Activated naive CD4-positive, alpha-beta T cell treated with anti-CD3 and anti-CD28 coated beads, Interleukin-2, amount 50 U/mL, for 72 hours (primary cell): Measurements from ENCODE around the gene KRTAP5-2. TPM values are rescaled to one million over a fixed set of nuclear protein-coding genes. Genes with fewer than 3 reads are reported as not detected.
"Not testable (repeated sequence)": the region's sequence is repeated elsewhere in the genome, so short reads cannot be mapped to it uniquely, and the experiment has no call there.

Experiments
- ATAC-seq, 2 donors: fragments of 150-1000 bp; cut with Tn5 transposase; 2 replicates each; pipeline ENCODE4 v1.10.0; 2021; ENCODE audit warnings: mild to moderate bottlenecking in 2 of 2, moderate library complexity in 2 of 2
- DNase-seq, 2 donors: peaks; one replicate each; pipeline ENCODE4 v3.0.0; 2021 to 2022; ENCODE audit warnings: low spot score in 2 of 2
- H3K27ac Mint-ChIP-seq, 2 donors: one replicate each; pipeline ENCODE4 v1.8.0; 2022; ENCODE audit warnings: mild to moderate bottlenecking in 2 of 2, mixed read lengths in 2 of 2
- H3K36me3 Mint-ChIP-seq, 2 donors: one replicate each; pipeline ENCODE4 v1.8.0; 2022; ENCODE audit warnings: mixed read lengths in 2 of 2
- H3K9me3 Mint-ChIP-seq, 2 donors: one replicate each; pipeline ENCODE4 v1.8.0; 2022; ENCODE audit warnings: mixed read lengths in 2 of 2
- total RNA-seq, 2 donors: library from RNA; stranded (reverse); gene quantifications; one replicate each; pipeline ENCODE4 v1.2.3, GENCODE V29; 2022

The KRTAP5-2 gene, protein sequence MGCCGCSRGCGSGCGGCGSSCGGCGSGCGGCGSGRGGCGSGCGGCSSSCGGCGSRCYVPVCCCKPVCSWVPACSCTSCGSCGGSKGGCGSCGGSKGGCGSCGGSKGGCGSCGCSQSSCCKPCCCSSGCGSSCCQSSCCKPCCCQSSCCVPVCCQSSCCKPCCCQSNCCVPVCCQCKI
- total RNA-seq: not detected

DNA sequence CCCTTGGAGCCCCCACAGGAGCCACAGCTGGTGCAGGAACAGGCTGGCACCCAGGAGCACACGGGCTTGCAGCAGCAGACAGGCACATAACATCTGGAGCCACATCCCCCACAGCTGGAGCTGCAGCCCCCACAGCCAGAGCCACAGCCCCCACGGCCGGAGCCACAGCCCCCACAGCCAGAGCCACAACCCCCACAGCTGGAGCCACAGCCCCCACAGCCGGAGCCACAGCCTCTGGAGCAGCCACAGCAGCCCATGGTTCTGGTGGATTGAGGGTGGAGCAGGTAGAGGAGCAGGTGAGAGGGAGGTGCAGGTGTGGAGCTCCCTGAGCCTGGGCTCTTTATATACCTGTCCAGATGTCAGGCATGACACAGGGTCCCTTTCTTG, at the start of gene KRTAP5-2:
Gene KRTAP5-2, minus strand, starts transcription at position 301 of the 387 bp plus-strand sequence. Its CDS starts 44 bp downstream, at position 257.
- Mint-ChIP-seq H3K9me3 (no peaks in the 10 kb centered on the region), H3K27ac (no peak within 1 kb of the TSS), H3K36me3 (no peaks in the 10 kb centered on the region)
- DNase-seq: no peak
- no peak for ATAC-seq

DNA sequence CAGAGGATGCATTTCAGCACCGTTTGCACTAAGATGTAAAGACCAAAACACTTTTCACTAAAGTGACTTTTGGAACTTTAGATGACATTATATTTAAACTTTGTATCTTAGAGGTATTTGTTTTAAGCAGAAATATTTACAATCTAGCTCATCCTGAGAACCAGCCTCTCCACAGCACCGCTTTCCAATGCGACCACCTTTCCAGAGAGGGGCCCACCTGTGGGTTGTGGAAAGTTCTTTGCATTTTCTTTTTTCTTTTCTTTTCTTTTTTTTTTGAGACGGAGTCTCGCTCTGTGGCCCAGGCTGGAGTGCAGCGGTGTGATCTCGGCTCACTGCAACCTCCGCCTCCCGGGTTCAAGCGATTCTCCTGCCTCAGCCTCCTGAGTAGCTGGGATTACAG, 48.4 kb upstream of the KRTAP5-2 start:
- ATAC-seq, DNase-seq, H3K36me3 Mint-ChIP-seq, H3K27ac Mint-ChIP-seq, H3K9me3 Mint-ChIP-seq: not testable (repeated sequence)

DNA sequence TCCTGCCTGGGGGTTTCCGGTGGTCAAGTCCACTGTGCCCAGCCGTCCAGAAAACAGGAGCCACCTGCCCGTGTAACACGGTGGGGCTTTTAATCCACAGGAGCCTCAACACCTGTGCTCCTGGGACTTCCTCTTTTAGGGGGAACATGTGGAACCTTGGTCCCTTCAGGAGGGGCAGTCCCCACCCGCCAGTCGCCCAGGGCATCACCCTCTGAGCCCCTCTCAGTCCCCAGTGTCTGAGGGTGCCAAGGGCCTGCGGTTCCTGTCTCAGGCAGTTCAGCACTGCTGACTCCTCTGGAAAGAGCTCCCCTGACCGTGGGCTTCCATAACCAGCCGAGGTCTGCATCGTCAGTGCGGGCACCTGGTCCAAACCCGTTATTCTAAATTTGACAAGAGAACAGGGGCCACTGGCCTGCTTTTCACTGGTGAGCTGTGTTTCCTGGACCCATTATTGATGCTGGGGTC, 47.3 kb upstream of the KRTAP5-2 start:
- no peaks in the 10 kb centered on the region for H3K36me3 Mint-ChIP-seq
- no peak for ATAC-seq
- no peaks in the 10 kb centered on the region for H3K9me3 Mint-ChIP-seq
- no peak overlapping the region for H3K27ac Mint-ChIP-seq
- DNase-seq: no peak

DNA sequence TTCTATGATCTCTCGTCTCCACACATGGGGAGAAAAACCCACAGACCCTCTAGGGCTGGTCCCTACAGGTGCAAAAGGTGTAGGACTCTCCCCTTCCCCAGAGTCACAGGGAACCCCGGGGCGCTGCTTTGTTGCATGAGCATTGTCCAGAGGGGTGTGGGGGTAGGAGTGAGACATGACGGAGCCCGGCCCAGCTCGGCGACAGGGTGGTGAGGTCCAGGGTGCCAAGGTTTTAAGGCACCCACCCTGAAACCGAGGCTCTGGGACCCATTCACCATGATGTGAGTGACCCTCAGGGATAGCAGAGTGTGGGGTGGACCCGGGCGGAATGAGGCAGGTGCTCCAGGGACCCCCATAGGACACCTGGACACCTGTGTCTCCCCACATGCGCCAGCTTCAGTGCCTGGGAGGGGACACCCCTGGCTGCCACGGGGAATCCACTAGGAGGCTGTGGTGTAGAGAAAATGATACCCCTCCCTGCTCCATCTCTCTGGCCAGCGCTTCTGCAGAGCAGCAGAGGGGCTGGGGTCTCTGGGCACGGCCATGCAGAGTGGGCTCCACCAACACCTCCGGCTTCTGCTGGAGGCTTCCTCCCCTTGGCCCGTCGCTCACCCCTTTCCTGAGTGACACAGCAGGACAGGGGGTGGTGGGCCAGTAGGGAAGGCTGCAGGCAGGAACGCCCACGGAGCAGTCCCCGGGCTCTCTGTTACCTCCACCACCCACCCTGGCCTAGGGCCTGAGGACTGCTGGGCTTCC, 46.7 kb upstream of the KRTAP5-2 start:
- no peak overlapping the region for H3K27ac Mint-ChIP-seq
- no peaks in the 10 kb centered on the region for H3K36me3 Mint-ChIP-seq
- ATAC-seq (no peak), DNase-seq (no peak)
- no peaks in the 10 kb centered on the region for H3K9me3 Mint-ChIP-seq

DNA sequence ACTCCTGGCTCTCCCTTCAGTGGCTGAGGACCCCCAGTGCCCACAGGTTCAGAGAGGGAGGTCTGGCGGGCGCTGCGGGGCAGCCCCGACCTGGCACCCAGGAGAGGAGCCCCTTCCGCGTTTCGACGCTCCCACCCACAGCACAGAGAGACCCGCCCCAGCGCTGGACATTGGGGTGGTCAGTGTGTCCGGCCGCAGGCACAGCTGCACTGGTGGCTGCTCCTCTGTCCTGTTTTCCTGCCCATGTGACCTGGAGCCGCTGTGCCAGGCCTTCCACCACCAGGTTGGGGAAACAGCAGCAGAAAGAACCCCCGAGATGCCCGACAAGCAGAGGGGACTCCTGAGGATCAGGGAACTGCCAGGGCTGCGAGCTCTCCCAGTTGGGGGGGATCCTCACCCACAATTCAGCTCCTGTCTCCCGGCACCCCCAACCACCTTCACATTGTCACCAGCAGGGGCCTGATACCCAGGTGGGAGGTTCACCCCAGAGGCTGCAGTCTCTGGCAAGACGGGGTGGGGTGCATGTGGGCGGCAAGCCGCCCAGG, 45.1 kb upstream of the KRTAP5-2 start:
- no peaks in the 10 kb centered on the region for H3K36me3 Mint-ChIP-seq
- DNase-seq: no peak
- no peak overlapping the region for H3K27ac Mint-ChIP-seq
- no peaks in the 10 kb centered on the region for H3K9me3 Mint-ChIP-seq
- ATAC-seq: no peak

DNA sequence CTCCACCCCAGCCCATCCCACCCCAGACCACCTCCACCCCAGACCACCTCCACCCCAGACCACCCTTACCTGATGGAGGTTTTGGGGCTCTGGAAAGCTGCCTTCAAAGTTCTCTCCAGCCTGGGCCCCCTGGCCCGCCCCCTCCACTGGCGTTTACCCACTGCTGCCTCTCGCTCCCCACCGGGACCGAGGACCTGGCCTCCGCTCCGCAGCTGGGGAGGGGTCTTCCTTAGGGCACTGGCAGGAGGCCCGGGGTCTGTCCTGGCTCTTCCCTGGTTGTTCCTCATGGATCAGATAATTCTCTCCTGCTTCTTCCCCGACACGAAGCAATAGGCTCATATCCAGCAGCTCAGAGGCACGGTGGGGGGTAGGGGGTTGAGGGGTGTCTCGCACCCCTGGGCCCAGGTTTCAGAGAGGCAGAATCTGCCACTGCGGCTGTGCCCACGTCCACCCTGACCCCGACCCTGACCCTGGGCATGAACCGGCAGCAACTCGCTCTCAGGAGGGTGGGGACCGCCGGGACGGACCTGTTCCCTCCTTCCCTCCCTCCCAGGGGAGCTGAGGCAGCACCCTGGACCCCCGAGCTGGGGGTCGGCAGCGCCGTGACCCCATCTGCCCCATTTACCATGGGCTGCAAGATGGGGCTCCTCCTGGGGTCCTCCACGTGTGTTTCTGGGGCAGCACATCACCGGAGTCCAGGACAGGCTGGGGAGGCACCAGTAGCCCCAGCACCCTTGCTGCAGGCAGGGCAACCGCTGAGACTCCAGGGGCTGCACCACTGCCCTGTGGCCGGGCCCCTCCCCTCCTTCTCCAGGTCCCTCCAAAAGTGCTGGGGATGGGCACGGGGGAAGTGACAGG, 44.4 kb upstream of the KRTAP5-2 start:
- H3K27ac Mint-ChIP-seq: no peak overlapping the region
- H3K9me3 Mint-ChIP-seq: no peaks in the 10 kb centered on the region
- ATAC-seq (no peak), DNase-seq (no peak)
- no peaks in the 10 kb centered on the region for H3K36me3 Mint-ChIP-seq

DNA sequence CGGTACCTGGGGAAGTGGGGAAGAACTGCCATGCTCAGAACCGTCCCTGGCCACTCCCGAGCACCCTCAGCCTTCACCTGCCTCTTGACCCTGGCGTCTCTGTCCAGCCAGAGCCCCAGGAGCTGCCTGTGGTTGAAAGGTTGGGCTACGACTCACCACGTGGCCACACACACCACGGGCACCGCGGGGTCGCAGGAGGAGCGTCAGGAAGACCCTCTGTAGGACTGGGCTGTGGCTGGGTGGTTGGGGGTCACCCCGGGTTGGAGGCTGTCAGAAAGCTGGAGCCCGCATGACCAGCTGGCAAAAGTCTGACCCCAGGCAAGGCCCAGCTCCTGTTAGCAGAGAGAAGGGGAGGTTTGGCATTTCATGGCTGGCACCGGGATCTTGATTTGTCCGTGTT, 43.0 kb upstream of the KRTAP5-2 start:
- Mint-ChIP-seq H3K9me3 (no peaks in the 10 kb centered on the region), H3K36me3 (no peaks in the 10 kb centered on the region), H3K27ac (no peak overlapping the region)
- ATAC-seq: no peak
- DNase-seq: no peak

DNA sequence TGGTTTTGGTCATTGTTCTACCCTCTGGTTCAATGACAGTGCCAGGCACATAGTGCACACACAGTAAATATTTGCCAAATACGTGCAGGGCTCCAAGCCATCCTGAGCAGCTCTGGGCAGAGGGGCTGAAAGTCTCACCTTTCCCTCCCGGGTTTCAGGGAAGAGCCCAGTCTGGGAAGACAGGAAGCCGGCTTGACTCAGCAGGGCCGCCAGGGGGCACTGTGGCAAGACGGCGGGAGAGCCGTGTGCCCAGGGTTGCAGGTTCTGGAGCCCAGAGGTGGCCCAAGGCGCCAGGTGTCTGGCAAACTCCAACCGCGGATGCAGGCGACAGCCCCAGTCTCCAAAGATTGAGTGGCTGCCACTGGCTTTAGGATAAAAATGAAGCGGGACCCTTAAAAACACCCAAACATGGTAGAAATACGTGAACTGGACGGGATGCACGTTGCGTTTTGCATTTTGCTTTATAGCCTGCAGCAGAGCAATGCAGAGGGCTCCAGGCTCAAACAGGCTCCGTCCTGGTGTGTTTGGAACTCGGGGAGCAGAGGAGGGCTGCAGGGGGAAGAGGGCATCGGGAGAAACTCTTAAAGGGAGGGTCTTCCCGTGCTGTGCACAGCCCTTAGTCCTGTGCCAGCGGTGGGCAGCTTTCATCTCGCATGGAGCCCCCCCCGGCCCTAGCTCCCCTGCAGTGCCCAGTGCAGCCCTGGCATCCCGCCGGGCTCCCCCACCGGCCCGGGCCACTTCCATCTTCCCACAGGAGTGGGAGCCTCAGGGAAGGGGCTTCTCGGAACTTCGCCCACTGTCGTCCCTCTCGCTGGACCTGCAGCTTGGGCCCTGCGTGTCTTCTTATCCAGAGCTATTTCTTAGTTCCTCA, 42.2 kb upstream of the KRTAP5-2 start:
- H3K9me3 Mint-ChIP-seq: no peaks in the 10 kb centered on the region
- no peaks in the 10 kb centered on the region for H3K36me3 Mint-ChIP-seq
- ATAC-seq (peak in 1 of 2 donors; percentile 49), DNase-seq (peak in 1 of 2 donors; percentile 42)
- no peak overlapping the region for H3K27ac Mint-ChIP-seq

DNA sequence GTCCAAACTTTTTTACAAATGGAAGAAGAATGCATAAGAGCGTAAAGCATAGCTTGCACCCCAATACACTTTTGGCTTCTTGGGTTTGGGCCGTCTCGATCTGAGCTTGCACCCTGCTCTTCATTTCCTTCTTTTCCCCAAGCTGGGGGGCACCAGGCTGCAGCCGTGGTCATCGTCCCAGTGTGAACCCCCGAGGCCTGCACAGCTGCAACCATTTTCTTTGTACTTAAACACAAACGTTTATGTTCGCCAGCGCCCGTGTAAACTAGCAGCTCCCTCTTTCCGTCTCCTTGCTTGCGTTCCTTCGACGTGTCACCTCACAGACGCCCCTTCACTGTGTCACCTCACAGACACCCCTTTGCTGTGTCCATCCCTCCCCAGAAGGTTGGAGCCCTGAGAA, 41.6 kb upstream of the KRTAP5-2 start:
- Mint-ChIP-seq H3K36me3 (no peaks in the 10 kb centered on the region), H3K27ac (no peak overlapping the region), H3K9me3 (no peaks in the 10 kb centered on the region)
- DNase-seq (no peak), ATAC-seq (no peak)

DNA sequence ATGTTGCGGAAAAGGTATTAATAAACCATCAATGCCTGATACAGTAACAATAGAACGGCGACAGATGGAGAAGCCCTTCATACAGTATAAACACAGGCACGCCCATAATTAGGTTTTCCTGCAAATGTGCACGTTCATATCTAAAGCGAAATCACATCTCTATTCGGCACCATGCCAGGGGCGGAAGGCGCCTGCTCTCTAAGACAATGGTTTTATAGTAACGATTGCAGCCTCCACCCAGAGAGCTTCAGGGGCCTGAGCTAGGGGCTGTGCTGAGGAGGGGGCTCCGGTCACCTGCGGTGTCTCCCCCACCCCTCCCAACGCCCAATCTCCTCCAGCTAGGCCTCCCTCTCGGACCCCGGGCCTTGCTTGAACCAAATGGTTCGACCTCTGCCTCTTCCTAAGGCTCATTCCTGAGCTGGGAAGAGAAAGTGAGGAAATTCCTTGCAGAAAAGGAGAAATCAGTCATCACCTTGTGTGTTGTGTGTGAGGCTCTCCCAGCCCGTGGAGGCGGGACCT, 41.1 kb upstream of the KRTAP5-2 start:
- Mint-ChIP-seq H3K9me3 (no peaks in the 10 kb centered on the region), H3K27ac (no peak overlapping the region), H3K36me3 (no peaks in the 10 kb centered on the region)
- DNase-seq (no peak), ATAC-seq (no peak)

DNA sequence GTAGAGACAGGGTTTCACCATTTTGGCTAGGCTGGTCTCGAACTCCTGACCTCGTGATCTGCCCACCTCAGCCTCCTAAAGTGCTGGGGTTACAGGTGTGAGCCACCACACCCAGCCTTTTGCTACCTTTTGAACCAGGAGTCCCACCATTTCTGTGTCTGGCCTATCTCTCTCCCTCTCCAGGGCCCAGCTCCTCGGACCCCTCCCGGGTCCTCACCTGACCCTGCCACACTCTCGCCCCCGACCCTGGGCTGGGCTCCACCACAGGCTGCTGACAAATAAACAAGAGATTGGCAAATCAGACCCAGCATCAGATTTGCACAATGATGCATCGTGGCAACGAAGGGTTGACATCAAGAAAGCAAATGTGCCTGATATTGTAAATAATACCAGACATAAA, 40.2 kb upstream of the KRTAP5-2 start:
- Mint-ChIP-seq H3K27ac (no peak overlapping the region), H3K9me3 (no peaks in the 10 kb centered on the region), H3K36me3 (no peaks in the 10 kb centered on the region)
- DNase-seq: no peak
- no peak for ATAC-seq

DNA sequence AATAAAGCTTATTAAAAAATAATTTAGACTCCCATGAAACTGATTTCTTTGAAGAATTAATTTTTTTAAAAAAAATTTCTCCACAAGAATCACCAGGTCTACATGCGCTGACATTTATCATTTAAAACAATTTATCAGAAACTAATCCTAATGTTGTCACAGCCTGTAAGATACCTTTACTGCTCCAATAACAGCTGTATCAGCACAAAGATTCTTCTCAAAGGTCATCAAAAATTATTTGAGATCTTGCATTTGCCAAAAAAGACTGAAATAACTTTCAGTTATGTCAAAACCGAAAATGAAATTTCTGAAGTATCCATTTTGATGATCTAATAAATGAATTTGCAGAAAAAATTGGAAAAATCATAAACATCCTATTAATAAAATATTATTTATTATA, 39.5 kb upstream of the KRTAP5-2 start:
- ATAC-seq (no peak), DNase-seq (no peak)
- Mint-ChIP-seq H3K9me3 (no peaks in the 10 kb centered on the region), H3K36me3 (no peaks in the 10 kb centered on the region), H3K27ac (no peak overlapping the region)

DNA sequence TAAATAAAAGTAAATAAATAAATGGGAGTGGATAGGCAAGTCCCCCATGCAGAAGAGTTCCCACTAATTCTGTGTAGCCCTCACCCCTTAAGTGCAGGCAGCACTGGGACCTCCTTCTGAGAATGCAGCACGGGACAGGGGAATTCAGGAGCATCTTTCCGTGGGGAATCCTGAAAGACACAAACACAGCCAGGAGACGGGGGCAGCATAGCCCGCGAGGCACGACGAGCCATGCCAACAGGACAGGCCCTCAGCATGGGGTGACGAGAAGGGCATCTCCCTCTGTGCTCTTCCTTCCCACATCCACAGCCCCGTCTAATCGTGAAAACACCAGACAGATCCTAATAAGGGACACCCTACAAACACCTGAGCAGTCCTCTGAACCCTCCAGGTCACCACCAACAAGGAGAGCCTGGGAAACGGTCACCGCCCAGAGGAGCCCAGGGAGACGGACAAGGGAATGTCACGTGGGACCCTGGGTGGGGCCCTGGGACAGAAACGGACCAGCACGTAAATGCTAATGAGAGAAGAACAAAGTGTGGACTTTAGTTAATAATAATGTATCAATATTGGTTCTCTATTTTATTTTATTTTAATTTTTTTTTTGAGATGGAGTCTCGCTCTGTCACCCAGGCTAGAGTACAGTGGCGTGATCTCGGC, 38.3 kb upstream of the KRTAP5-2 start:
- Mint-ChIP-seq H3K27ac (no peak overlapping the region), H3K36me3 (no peaks in the 10 kb centered on the region), H3K9me3 (no peaks in the 10 kb centered on the region)
- no peak for DNase-seq
- ATAC-seq: no peak

DNA sequence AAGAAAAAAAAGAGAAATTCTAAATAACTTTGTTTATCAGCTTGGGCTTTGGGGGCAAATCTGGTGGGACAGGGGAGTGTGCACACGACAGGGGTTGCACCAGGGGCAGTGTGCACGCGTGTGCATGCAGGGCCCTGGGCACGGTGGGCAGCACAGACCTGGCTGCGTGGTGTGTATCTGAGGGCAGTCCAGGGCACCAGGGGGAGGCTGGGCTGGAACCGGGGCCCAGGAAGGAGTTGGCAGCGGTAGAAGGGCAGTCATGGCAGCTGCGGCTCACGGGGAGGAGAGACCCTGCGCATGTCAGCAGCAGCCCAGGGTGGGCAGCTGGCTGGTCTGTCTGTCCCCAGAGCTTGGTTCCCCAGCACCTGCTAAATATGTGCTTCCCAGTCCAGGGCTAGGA, 35.8 kb upstream of the KRTAP5-2 start:
- DNase-seq (no peak), ATAC-seq (no peak)
- no peak overlapping the region for H3K27ac Mint-ChIP-seq

DNA sequence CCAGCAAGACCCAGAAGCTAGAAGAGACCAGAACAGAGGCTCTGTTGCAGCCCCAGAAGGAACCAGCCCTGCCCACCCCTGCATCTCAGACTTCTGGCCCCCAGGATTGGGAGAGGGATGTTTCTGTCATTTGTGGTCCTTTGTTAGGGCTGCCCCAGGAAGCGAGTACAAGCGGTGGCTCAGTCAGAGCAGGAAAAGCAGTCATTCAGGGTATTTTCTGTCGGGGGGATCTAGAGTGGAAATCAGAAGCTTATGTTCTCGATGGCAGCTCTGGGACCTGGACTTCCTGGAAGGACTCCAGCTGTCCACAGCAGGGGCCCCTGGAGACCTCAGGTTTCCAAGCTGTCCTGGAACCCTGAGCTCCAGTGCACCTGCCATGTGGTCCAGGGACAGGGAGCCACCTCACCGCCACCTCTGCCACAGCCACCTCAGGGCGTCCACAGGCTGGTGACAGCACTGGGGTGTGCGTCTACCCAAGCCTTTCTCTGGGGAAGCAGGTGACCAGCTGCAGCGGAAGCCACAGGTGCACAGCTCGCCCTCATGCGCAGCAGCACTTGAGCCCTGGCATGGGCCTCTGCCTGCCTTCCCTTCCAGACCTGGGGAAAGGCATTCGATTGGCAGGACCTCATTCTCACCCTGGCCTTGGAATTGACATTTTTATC, 34.1 kb upstream of the KRTAP5-2 start:
- Mint-ChIP-seq H3K9me3 (no peaks in the 10 kb centered on the region), H3K36me3 (no peaks in the 10 kb centered on the region), H3K27ac (peak overlapping the region in 1 of 2 donors; percentile 28)
- ATAC-seq: peak; percentile 30 to 42
- DNase-seq: no peak

More for the DNA sequence above, 35.8 kb upstream of the KRTAP5-2 start:
- no peaks in the 10 kb centered on the region for H3K36me3 Mint-ChIP-seq
- H3K9me3 Mint-ChIP-seq: no peaks in the 10 kb centered on the region
